GM23338 (cell line): Measurements from ENCODE around the gene IGF1R. TPM values are rescaled to one million over a fixed set of nuclear protein-coding genes. Genes with fewer than 3 reads are reported as not detected.

ENCODE experiments used
- ATAC-seq: fragments of 200-7000 bp; cut with Tn5 transposase; 3 replicates; pipeline ENCODE4 v1.9.1; 2020
- DNase-seq: peaks from one replicate; pipeline ENCODE4 v3.0.0-alpha.2; 2015; ENCODE audit warnings: low spot score
- H2AFZ ChIP-seq: fragments of 200-600 bp; sonication (generic); 2 replicates; pipeline ENCODE4 v1.8.0; 2016; ENCODE audit warnings: antibody characterized with exemption, mild to moderate bottlenecking, moderate library complexity
- H3F3A ChIP-seq: fragments of 200-600 bp; sonication (generic); replicated peaks from 2 replicates; pipeline ENCODE4 v1.8.0; 2017; ENCODE audit warnings: antibody characterized with exemption, mixed run types, low read depth
- H3K27ac ChIP-seq: fragments of 200-600 bp; sonication (generic); 2 replicates; pipeline ENCODE4 v1.6.1; 2016; ENCODE audit warnings: low read depth
- H3K27me3 ChIP-seq: fragments of 200-600 bp; sonication (generic); 2 replicates; pipeline ENCODE4 v1.8.0; 2016; ENCODE audit warnings: mild to moderate bottlenecking, mixed run types, moderate library complexity; ENCODE audit not compliant: insufficient read depth
- H3K36me3 ChIP-seq: fragments of 200-600 bp; sonication (generic); 2 replicates; pipeline ENCODE4 v1.8.0; 2016; ENCODE audit warnings: mild to moderate bottlenecking; ENCODE audit not compliant: insufficient read depth
- H3K4me1 ChIP-seq: fragments of 200-600 bp; sonication (generic); 2 replicates; pipeline ENCODE4 v1.8.0; 2016; ENCODE audit warnings: mild to moderate bottlenecking, moderate library complexity; ENCODE audit not compliant: insufficient read depth
- H3K4me2 ChIP-seq: fragments of 200-600 bp; sonication (generic); 2 replicates; pipeline ENCODE4 v1.7.1; 2017; ENCODE audit warnings: mixed run types
- H3K4me3 ChIP-seq: fragments of 200-600 bp; sonication (generic); 2 replicates; pipeline ENCODE4 v1.6.1; 2016; ENCODE audit warnings: mixed run types
- H3K79me2 ChIP-seq: fragments of 200-600 bp; sonication (generic); replicated peaks from 2 replicates; pipeline ENCODE4 v1.8.0; 2017; ENCODE audit warnings: mild to moderate bottlenecking; ENCODE audit not compliant: insufficient read depth
- H3K9me2 ChIP-seq: fragments of 200-600 bp; sonication (generic); 2 replicates; pipeline ENCODE4 v1.8.0; 2017; ENCODE audit not compliant: insufficient read depth
- H4K20me1 ChIP-seq: fragments of 200-600 bp; sonication (generic); replicated peaks from 2 replicates; pipeline ENCODE4 v1.8.0; 2017; ENCODE audit warnings: mild to moderate bottlenecking; ENCODE audit not compliant: insufficient read depth
- H3K27ac Mint-ChIP-seq: 2 replicates; pipeline ENCODE4 v1.8.0; 2020; ENCODE audit warnings: inconsistent platforms, mild to moderate bottlenecking, moderate library complexity, mixed read lengths
- H3K27me3 Mint-ChIP-seq: 3 replicates; pipeline ENCODE4 v1.8.0; 2022; ENCODE audit warnings: low read depth, mild to moderate bottlenecking, moderate library complexity, mixed read lengths, inconsistent platforms; ENCODE audit not compliant: insufficient read depth, poor library complexity
- H3K36me3 Mint-ChIP-seq: 3 replicates; pipeline ENCODE4 v1.8.0; 2021; ENCODE audit warnings: low read depth, mild to moderate bottlenecking, inconsistent platforms, moderate library complexity, mixed read lengths
- H3K4me1 Mint-ChIP-seq: 3 replicates; pipeline ENCODE4 v1.8.0; 2020; ENCODE audit warnings: mild to moderate bottlenecking, inconsistent platforms, mixed read lengths
- H3K4me3 Mint-ChIP-seq: 3 replicates; pipeline ENCODE4 v1.8.0; 2021; ENCODE audit warnings: moderate library complexity, mild to moderate bottlenecking, inconsistent platforms, mixed read lengths
- H3K9me3 Mint-ChIP-seq: 3 replicates; pipeline ENCODE4 v1.8.0; 2020; ENCODE audit warnings: moderate library complexity, mild to moderate bottlenecking, inconsistent platforms, mixed read lengths
- EZH2phosphoT487 ChIP-seq: fragments of 200-600 bp; sonication (generic); IDR thresholded peaks from one replicate; pipeline ENCODE4 v1.8.1; 2018; ENCODE audit warnings: antibody characterized with exemption; ENCODE audit not compliant: unreplicated experiment
- JUNB ChIP-seq: IDR thresholded peaks from one replicate; pipeline ENCODE4 v1.6.1; 2016; ENCODE audit warnings: antibody characterized with exemption; ENCODE audit not compliant: unreplicated experiment
- POLR2AphosphoS5 ChIP-seq: IDR thresholded peaks from 2 replicates; pipeline ENCODE4 v1.6.1; 2016; ENCODE audit warnings: antibody characterized with exemption, low read depth
- STAT1 ChIP-seq: IDR thresholded peaks from one replicate; pipeline ENCODE4 v1.6.1; 2016; ENCODE audit warnings: antibody characterized with exemption; ENCODE audit not compliant: unreplicated experiment
- ZNF114 ChIP-seq: fragments of 250-450 bp; sonication (Bioruptor Pico); IDR thresholded peaks from 2 replicates; pipeline ENCODE4 v1.5.0; 2020; ENCODE audit warnings: mild to moderate bottlenecking, moderate library complexity
- ZNF331 ChIP-seq: fragments of 250-450 bp; sonication (Bioruptor Pico); IDR thresholded peaks from 2 replicates; pipeline ENCODE4 v1.5.0; 2020; ENCODE audit warnings: low read depth, mild to moderate bottlenecking, moderate library complexity
- polyA plus RNA-seq: library from polyadenylated mRNA; unstranded; fragments of >200 nt; fragmentation: Nextera tagmentation; extraction: Ambion mirVana; gene quantifications from 2 replicates; pipeline ENCODE4 v1.2.1, GENCODE V29; 2016
- total RNA-seq: library from RNA; depleted of rRNA; stranded (reverse); fragments of >200 nt; shearing (Covaris generic); gene quantifications from 2 replicates; pipeline ENCODE4 v1.2.3, GENCODE V29; 2014
- TF ChIP-seq, protein P1 (sequence below), 2 experiments: fragments of 200-600 bp in 1 of 2; sonication (generic) in 1 of 2; conservative IDR thresholded peaks; 2 replicates each; pipeline versions ENCODE4 v1.5.1 to v1.6.1; 2016 to 2017; ENCODE audit warnings: antibody characterized with exemption in 2 of 2, low read depth in 2 of 2, mild to moderate bottlenecking in 2 of 2, moderate library complexity in 1 of 2
- TF ChIP-seq, protein P2 (sequence below): IDR thresholded peaks from 2 replicates; pipeline ENCODE4 v1.6.1; 2016; ENCODE audit warnings: antibody characterized with exemption
- TF ChIP-seq, protein P3 (sequence below): IDR thresholded peaks from one replicate; pipeline ENCODE4 v1.6.1; 2018; ENCODE audit warnings: antibody characterized with exemption; ENCODE audit not compliant: unreplicated experiment

Gene IGF1R
- total and polyA plus RNA-seq, 2 experiments from 2014 or later = 20.4 to 92.2 TPM

DNA sequence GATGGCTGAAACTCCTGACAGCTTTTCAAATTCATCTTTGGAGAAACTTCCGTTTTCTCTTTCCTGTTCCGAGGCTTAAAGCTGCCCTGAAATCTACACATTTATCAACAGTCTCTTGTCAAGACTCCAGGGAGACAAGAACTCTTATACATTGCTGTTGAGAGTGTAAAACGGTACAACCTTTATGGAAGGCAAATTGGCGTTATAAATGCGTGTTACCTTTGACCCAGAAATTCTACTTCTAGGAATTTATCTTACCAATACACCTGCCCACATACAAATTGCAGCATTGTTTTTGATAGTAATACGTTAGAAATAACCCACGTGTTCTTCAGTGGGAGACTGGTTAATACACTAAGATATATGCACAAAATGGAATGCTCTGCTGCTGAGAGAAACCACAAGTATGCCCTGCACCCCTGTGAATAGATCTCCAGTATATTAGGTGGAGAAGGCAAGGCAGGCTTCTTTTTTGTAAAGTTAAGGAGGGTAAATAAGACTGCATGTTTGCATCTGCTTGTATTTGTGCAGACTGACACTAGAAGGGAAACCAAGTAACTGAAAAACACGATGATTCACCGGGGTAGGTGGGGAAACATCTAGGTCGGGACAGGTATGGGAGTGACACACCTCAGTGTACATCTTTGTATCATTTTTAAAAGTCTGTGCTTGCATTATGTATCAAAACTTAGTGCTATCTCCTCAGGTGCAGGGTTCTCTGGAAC lies 97.5 kb downstream of the IGF1R start:
- TF ChIP-seq ZNF114 (CRISPR knock-in tag) (no peak), POLR2AphosphoS5 (no peak)
- Mint-ChIP-seq H3K4me3 (no peak overlapping the region), H3K36me3 (no peaks in the 10 kb centered on the region), H3K9me3 (no peaks in the 10 kb centered on the region), H3K27me3 (peaks cover 1% of the 10 kb centered on the region), H3K4me1 (peaks cover 57% of the 10 kb centered on the region), H3K27ac (peak overlapping the region; percentile 35; the same call in 1 of the 2 replicates)
- no peaks in the 10 kb centered on the region for H3K27me3 ChIP-seq
- 0 out of 2 replicates have a peak overlapping the region, but pooled peaks have one; percentile 45 for H3K27ac ChIP-seq
- ATAC-seq (no peak), DNase-seq (no peak)
- H3K9me2 ChIP-seq = no peaks in the 10 kb centered on the region
- H2AFZ ChIP-seq = no peak overlapping the region
- H3K4me3 ChIP-seq = no peak overlapping the region
- peaks cover 47% of the 10 kb centered on the region for H3K4me1 ChIP-seq
- H3K79me2 ChIP-seq = peaks cover 100% of the 10 kb centered on the region
- peaks cover 71% of the 10 kb centered on the region for H4K20me1 ChIP-seq
- H3K4me2 ChIP-seq = no peak overlapping the region
- H3F3A ChIP-seq = no peaks in the 10 kb centered on the region
- H3K36me3 ChIP-seq = no peaks in the 10 kb centered on the region

DNA sequence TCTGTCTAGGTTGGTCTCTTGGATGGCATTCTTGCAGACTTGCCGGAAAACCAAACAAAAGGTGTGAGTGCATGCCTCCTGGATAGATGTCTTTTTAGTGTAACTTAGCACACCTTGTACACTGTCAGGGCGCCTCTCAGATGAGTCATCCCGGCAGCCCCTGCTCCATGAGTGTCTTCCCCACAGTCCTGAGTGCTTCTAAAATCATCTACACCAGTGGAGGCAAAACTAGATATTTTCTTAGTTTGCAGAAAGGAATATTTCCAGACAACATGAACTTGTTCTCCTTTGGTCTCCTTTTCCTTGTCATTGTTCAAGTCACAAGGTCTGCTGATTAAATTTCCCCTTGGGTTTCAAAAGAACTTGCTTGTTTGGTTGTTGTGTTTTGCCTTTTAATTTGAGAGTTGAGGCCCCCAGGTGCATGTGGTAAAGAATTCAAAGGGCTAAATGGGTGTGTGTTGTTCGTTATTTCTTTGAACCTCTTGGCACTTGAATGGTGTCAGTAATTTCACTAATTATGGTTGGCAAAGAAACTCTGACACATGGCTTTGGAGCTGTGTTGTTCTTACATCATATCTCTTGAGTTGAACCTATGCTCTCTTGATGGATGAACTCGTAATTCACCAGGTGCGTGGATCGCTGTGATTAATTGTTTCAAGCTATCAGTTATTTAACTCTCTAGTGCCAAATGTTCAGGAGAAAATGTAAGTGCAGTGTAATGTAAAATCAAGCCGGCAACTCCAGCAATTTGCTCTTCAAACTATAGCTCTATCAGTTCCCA lies 98.2 kb downstream of the IGF1R start:
- Mint-ChIP-seq H3K27ac (peak overlapping the region; percentile 35; the same call in 1 of the 2 replicates), H3K36me3 (no peaks in the 10 kb centered on the region), H3K27me3 (peaks cover 1% of the 10 kb centered on the region), H3K4me3 (no peak overlapping the region), H3K4me1 (peaks cover 55% of the 10 kb centered on the region), H3K9me3 (no peaks in the 10 kb centered on the region)
- no peak for ATAC-seq
- H3K9me2 ChIP-seq = no peaks in the 10 kb centered on the region
- H3K27ac ChIP-seq = 0 out of 2 replicates have a peak overlapping the region, but pooled peaks have one; percentile 45
- H4K20me1 ChIP-seq = peaks cover 75% of the 10 kb centered on the region
- no peak overlapping the region for H2AFZ ChIP-seq
- no peak for TF ChIP-seq JUNB
- TF ChIP-seq, protein P1, sequence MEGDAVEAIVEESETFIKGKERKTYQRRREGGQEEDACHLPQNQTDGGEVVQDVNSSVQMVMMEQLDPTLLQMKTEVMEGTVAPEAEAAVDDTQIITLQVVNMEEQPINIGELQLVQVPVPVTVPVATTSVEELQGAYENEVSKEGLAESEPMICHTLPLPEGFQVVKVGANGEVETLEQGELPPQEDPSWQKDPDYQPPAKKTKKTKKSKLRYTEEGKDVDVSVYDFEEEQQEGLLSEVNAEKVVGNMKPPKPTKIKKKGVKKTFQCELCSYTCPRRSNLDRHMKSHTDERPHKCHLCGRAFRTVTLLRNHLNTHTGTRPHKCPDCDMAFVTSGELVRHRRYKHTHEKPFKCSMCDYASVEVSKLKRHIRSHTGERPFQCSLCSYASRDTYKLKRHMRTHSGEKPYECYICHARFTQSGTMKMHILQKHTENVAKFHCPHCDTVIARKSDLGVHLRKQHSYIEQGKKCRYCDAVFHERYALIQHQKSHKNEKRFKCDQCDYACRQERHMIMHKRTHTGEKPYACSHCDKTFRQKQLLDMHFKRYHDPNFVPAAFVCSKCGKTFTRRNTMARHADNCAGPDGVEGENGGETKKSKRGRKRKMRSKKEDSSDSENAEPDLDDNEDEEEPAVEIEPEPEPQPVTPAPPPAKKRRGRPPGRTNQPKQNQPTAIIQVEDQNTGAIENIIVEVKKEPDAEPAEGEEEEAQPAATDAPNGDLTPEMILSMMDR (conservative IDR thresholded peaks at IDR 0.05; ENCODE audit: low read depth in 2 of 2) = no peak
- DNase-seq = no peak
- H3F3A ChIP-seq = no peaks in the 10 kb centered on the region
- peaks cover 100% of the 10 kb centered on the region for H3K79me2 ChIP-seq
- peaks cover 45% of the 10 kb centered on the region for H3K4me1 ChIP-seq
- H3K4me2 ChIP-seq = no peak overlapping the region
- no peaks in the 10 kb centered on the region for H3K36me3 ChIP-seq
- H3K27me3 ChIP-seq = no peaks in the 10 kb centered on the region
- no peak overlapping the region for H3K4me3 ChIP-seq

DNA sequence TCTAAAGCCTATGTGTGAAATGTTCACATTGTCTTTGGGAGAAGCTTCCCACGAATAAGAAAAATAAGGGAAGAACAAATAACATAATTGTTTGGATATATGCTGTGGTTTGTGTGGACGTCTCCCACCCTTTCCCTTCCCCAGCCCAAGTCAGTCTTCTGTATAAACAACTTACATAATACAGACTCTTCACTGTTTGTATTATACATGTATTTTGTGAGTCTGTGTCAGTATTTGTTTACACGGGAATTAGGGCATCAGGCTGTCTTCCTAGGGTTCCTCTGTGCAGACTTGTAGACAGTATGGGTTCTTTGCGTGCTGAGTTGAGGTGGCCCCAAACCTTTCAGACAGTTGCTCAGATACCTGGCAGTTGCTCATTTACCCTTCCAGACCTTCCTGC lies 103.4 kb downstream of the IGF1R start:
- no peak overlapping the region for H3K4me2 ChIP-seq
- Mint-ChIP-seq H3K9me3 (no peaks in the 10 kb centered on the region; the same call in 2 of the 3 replicates), H3K27ac (0 out of 2 replicates have a peak overlapping the region, but pooled peaks have one; percentile 25), H3K27me3 (peaks cover 2% of the 10 kb centered on the region), H3K36me3 (no peaks in the 10 kb centered on the region), H3K4me1 (peaks cover 33% of the 10 kb centered on the region), H3K4me3 (no peak overlapping the region)
- H3K79me2 ChIP-seq = peaks cover 100% of the 10 kb centered on the region
- no peaks in the 10 kb centered on the region for H3K27me3 ChIP-seq
- H3K4me1 ChIP-seq = peaks cover 35% of the 10 kb centered on the region
- ATAC-seq = no peak
- no peaks in the 10 kb centered on the region for H3K36me3 ChIP-seq
- no peak overlapping the region for H3K27ac ChIP-seq
- H3K9me2 ChIP-seq = no peaks in the 10 kb centered on the region
- no peaks in the 10 kb centered on the region for H3F3A ChIP-seq
- H3K4me3 ChIP-seq = no peak overlapping the region
- no peak overlapping the region for H2AFZ ChIP-seq
- DNase-seq = no peak
- peaks cover 55% of the 10 kb centered on the region for H4K20me1 ChIP-seq
- TF ChIP-seq ZNF331 (CRISPR knock-in tag) = no peak
- TF ChIP-seq, protein P2, sequence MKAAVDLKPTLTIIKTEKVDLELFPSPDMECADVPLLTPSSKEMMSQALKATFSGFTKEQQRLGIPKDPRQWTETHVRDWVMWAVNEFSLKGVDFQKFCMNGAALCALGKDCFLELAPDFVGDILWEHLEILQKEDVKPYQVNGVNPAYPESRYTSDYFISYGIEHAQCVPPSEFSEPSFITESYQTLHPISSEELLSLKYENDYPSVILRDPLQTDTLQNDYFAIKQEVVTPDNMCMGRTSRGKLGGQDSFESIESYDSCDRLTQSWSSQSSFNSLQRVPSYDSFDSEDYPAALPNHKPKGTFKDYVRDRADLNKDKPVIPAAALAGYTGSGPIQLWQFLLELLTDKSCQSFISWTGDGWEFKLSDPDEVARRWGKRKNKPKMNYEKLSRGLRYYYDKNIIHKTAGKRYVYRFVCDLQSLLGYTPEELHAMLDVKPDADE = no peak
- TF ChIP-seq, protein P3, sequence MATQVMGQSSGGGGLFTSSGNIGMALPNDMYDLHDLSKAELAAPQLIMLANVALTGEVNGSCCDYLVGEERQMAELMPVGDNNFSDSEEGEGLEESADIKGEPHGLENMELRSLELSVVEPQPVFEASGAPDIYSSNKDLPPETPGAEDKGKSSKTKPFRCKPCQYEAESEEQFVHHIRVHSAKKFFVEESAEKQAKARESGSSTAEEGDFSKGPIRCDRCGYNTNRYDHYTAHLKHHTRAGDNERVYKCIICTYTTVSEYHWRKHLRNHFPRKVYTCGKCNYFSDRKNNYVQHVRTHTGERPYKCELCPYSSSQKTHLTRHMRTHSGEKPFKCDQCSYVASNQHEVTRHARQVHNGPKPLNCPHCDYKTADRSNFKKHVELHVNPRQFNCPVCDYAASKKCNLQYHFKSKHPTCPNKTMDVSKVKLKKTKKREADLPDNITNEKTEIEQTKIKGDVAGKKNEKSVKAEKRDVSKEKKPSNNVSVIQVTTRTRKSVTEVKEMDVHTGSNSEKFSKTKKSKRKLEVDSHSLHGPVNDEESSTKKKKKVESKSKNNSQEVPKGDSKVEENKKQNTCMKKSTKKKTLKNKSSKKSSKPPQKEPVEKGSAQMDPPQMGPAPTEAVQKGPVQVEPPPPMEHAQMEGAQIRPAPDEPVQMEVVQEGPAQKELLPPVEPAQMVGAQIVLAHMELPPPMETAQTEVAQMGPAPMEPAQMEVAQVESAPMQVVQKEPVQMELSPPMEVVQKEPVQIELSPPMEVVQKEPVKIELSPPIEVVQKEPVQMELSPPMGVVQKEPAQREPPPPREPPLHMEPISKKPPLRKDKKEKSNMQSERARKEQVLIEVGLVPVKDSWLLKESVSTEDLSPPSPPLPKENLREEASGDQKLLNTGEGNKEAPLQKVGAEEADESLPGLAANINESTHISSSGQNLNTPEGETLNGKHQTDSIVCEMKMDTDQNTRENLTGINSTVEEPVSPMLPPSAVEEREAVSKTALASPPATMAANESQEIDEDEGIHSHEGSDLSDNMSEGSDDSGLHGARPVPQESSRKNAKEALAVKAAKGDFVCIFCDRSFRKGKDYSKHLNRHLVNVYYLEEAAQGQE = no peak
- no peak for TF ChIP-seq EZH2phosphoT487
- no peak for TF ChIP-seq STAT1
- no peak for TF ChIP-seq JUNB
